Muscle of back (tissue), 11 donors: ENCODE data around the gene NOTCH1. TPM values are rescaled to one million over a fixed set of nuclear protein-coding genes. Genes with fewer than 3 reads are reported as not detected.
A peak's percentile ranks its signal among the peaks of the same experiment; 100 is the strongest.
"Not testable (repeated sequence)": the region's sequence is repeated elsewhere in the genome, so short reads cannot be mapped to it uniquely, and the experiment has no call there.

Experiments used
- DNase-seq, 3 donors: peaks; one replicate each; pipeline versions ENCODE4 v3.0.0 to v3.0.0-alpha.2; 2013
- polyA plus RNA-seq, 10 donors: library from polyadenylated mRNA; unstranded; fragments of 120-200 nt; gene quantifications; one replicate each; pipeline ENCODE4 v1.2.1, GENCODE V29; 2013; ENCODE audit not compliant: insufficient read length in 10 of 10

NOTCH1 gene
- polyA plus RNA-seq, 10 donors: 16.5 to 34.7 (median 21.4) TPM

- peak in 2 of 3 donors; percentile 44 to 85 for DNase-seq
Measured at GRCh38 chr9:136565086-136565714, 19.4 kb upstream of the NOTCH1 start.

- DNase-seq: peak in 1 of 3 donors; percentile 78
Measured at GRCh38 chr9:136564379-136564988, 18.6 kb upstream of the NOTCH1 start.

DNA sequence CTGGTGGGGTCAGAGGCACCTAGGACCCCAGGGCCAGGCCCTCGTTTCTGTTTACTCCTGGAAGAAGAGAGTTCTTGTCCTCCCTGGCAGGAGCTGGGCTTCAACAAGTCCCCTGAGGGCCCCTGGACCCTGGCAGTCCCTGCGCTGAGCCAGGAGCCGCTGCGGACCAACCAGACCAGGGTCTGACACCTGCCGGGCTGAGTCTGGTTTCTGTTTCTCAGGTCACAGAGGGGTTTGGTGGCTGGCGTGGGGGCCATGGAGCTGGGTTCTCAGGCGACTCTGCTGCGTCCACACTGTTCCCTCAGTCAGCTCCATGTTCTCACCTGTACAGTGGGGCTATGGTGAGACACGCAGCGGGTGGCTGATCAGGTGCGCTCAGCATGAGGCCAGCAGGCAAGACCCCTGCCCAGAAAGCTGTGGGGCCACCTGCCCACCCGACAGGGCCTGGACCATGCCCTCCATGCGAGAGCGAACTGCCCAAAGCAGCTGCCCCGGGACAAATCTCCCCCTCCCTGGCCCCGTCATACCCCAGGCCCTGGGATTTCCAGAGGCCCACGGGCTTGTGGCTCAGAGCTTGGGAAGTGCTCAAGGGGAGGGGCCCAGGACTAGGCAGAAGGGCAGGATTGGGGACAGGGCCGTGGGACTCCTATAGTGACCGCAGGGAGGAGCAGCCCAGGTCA, 17.9 kb upstream of the NOTCH1 start:
- no peak for DNase-seq

GRCh38 chr9:136562746-136563495, 17.1 kb upstream of the NOTCH1 start:
- DNase-seq: no peak

- DNase-seq: no peak
Measured at GRCh38 chr9:136561779-136562178, 15.9 kb upstream of the NOTCH1 start.

DNA sequence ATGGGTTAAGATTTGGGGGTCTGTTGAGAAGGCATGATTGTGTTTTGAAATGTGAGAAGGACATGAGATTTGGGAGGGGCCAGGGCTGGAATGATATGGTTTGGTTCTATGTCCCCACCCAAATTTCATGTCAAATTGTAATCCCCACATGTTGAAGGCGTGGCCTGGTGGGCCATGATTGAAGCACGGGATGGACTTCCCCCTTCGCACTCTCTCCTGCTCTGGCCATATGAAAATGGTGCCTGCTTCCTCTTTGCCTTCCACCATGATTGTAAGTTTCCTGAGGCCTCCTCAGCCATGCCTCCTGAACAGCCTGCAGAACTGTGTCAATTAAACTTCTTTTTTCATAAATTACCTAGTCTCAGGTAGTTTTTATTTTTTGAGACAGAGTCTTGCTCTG, 14.7 kb upstream of the NOTCH1 start:
- DNase-seq: no peak

GRCh38 chr9:136559371-136559770, 13.5 kb upstream of the NOTCH1 start:
- not testable (repeated sequence) for DNase-seq

DNA sequence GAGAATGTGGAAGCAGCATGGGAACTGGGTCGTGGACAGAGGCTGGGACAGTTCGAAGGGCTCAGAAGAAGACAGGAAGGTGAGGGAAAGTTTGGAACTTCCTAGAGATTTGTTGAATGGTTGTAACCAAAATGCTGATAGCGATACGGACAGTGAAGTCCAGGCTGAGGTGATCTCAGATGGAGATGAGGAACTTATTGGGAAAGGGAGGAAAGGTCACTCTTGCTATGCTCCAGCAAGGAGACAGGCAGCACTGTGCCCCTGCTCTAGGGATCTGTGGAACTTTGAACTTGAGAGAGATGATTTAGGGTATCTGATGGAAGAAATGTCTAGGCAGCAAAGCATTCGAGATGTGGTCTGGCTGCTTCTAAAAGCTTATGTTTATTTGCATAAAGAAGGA, 13.0 kb upstream of the NOTCH1 start:
- not testable (repeated sequence) for DNase-seq

DNA sequence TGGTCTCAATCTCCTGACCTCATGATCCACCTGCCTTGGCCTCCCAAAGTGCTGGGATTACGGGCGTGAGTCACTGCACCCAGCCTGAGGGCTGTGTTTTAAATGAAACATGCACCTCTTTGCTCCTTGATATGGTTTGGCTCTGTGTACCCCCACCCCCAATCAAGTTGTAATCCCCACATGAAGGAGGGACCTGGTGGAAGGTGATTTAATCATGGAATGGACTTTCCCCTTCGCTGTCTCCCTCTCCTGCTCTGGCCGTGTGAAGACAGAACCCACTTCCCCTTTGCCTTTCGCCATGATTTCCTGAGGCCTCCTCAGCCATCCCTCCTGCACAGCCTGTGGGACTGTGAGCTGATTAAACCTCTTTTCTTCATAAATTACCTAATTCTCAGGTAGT, 12.5 kb upstream of the NOTCH1 start:
- DNase-seq: no peak

DNA sequence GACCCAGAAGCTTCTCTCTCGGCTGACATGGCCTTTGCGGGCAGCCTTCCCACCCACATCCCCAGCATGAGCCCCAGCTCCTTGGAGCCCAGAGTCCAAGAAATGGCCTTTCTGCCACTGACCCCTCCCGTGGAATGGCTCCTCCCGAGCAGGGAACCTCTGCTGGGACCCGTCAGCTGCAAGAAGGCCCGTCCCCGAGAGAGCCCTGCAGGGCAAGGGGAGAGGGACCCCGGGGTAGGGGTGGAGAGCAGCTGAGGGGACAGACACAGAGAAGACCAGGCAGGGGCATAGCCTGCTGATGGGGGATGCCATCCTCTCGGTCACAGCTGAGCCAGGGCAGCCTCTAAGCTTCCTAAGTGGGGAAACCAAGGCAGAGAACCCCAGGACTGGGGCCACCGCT, 11.2 kb upstream of the NOTCH1 start:
- no peak for DNase-seq

GRCh38 chr9:136556166-136556565, 10.3 kb upstream of the NOTCH1 start:
- no peak for DNase-seq

- no peak for DNase-seq
Measured at GRCh38 chr9:136554870-136555269, 9.0 kb upstream of the NOTCH1 start.

GRCh38 chr9:136553581-136553980, 7.7 kb upstream of the NOTCH1 start:
- no peak for DNase-seq

DNA sequence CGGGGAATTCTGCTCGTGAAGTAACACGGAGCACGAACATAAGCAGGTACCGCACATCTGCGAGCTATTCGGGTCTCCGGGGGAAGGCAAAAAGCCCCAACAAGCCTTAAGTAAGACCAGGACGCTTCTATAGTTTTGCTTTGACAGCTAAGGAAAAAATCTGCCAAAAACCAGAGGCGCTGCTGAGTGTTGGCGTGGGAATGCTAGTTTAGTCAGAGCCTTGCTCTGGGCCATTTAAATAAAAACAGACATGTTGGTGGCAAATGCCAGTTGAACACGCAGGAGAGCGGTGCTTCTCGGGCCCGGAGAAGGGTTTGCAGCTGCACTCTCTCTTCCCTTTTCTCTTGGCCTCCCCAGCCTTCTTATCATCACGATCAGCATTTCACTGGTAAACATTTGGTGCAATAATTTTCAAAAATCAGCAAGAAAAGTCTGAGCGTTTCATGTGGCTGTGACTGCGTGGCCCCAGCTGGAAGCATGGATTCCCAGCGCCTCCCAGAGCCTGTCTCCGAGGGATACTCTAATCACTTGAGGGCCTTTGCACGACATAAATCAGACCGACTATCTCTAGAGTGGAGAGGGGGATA, 6.4 kb upstream of the NOTCH1 start:
- DNase-seq: peak; percentile 55 to 79 (median 73)

DNA sequence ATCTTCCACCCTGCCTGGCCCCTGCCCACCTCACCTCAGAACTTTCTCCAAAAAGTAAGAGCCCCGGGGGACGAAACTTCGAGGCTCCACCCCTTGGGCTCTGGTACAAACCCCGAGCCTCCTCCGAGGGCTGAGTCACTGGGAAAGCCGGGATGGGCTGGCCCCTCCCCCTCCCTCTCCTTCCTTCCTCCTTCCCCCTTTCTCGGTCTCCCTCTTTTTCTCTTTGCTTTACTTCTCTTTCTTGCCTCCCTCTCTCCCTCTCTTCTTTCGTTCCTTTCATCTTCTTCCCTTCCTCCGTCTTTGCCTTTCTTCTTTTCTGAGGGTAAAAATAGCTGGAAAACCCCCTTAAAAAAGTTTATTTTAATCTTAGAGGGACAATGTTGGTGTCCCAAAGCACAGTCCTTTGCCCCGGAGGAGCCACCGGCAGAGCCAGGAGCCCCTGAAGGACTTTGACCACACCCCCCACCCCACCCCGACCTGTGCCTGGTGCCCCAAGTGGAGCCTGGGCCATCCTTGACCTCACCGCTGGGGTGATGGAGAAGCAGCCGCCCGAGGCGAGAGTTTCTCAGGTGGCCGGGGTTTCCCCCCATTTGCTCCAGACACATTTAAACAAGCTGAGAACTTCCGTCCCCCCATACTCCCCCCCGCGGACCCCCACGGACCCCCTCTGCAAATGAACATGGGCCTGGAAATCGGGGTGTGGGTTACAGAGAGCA, 5.7 kb upstream of the NOTCH1 start:
- DNase-seq: peak in 2 of 3 donors; percentile 60

GRCh38 chr9:136550439-136551289, 4.8 kb upstream of the NOTCH1 start:
- DNase-seq: no peak

- no peak for DNase-seq
Measured at GRCh38 chr9:136549010-136549980, 3.4 kb upstream of the NOTCH1 start.

GRCh38 chr9:136547508-136548215, 1.8 kb upstream of the NOTCH1 start:
- no peak for DNase-seq
